Transverse colon (tissue), 4 donors: ENCODE measurements around the gene RHOBTB1. TPM values are rescaled to one million over a fixed set of nuclear protein-coding genes. Genes with fewer than 3 reads are reported as not detected.

Experiments used
- DNase-seq: peaks from one replicate; pipeline ENCODE4 v3.0.0-alpha.2; 2019
- H3K27ac ChIP-seq, 4 donors: fragments of 200-600 bp; sonication (generic); 2 replicates each; pipeline ENCODE4 v1.5.1; 2016 to 2018; ENCODE audit warnings: inconsistent platforms in 4 of 4
- H3K27me3 ChIP-seq: fragments of 200-600 bp; sonication (generic); 2 replicates; pipeline ENCODE4 v1.5.1; 2017; ENCODE audit warnings: inconsistent platforms
- H3K36me3 ChIP-seq, 4 donors: fragments of 200-600 bp; sonication (generic); 2 replicates each; pipeline ENCODE4 v1.5.1; 2017 to 2019; ENCODE audit warnings: inconsistent platforms in 4 of 4
- H3K4me1 ChIP-seq, 4 donors: fragments of 200-600 bp; sonication (generic); 2 replicates each; pipeline ENCODE4 v1.5.1; 2017 to 2020; ENCODE audit warnings: inconsistent platforms in 4 of 4
- H3K4me3 ChIP-seq, 4 donors: fragments of 200-600 bp; sonication (generic); 1 replicate in 1 of 4; 2 replicates in 3 of 4; pipeline versions ENCODE4 v1.5.1 to v1.6.1; 2017 to 2019; ENCODE audit warnings: inconsistent platforms in 4 of 4
- H3K9me3 ChIP-seq, 2 donors: fragments of 200-600 bp; sonication (generic); 2 replicates each; pipeline ENCODE4 v1.5.1; 2017 to 2019; ENCODE audit warnings: inconsistent platforms in 2 of 2
- EP300 ChIP-seq: sonication (generic); formaldehyde crosslinking; IDR thresholded peaks from one replicate; pipeline ENCODE4 v1.6.1; 2017; ENCODE audit warnings: antibody characterized with exemption, low read depth
- POLR2A ChIP-seq: fragments of 450-650 bp; IDR thresholded peaks from one replicate; pipeline ENCODE4 v1.6.1; 2016; ENCODE audit warnings: antibody characterized with exemption, mild to moderate bottlenecking, moderate library complexity
- POLR2AphosphoS5 ChIP-seq, 3 donors: sonication (generic); formaldehyde crosslinking; IDR thresholded peaks; one replicate each; pipeline ENCODE4 v1.6.1; 2016; ENCODE audit warnings: antibody characterized with exemption in 3 of 3
- WGBS, 2 donors: methylation state at CpG; one replicate each; pipeline ENCODE4 v1.1.5; 2018; ENCODE audit warnings: low coverage in 1 of 2; 5-methylcytosine and 5-hydroxymethylcytosine counted together
- in situ Hi-C, 4 donors: fragments of 200-750 bp; cut with MboI; loops; one replicate each; pipeline versions ENCODE4 v1.15.0 to v1.15.1; 2017; ENCODE audit warnings: low sequenced_read_pairs in 3 of 4, low pct_ligation_motif_present in 1 of 4, low pct_unique_long_range_greater_than_20kb in 1 of 4
- intact Hi-C: fragments of 100-400 bp; cut with DNase I; formaldehyde crosslinking; loops from one replicate; pipeline ENCODE4 v1.15.1; 2023; ENCODE audit warnings: low total_unique reads
- total RNA-seq, 4 donors: library from RNA; depleted of rRNA; stranded (reverse); fragments of >200 nt; gene quantifications; one replicate each; pipeline ENCODE4 v1.1.0, GENCODE V29; 2016
- TF ChIP-seq, protein P1 (sequence below), 5 experiments: fragments of 200-600 bp in 3 of 5; fragments of 450-650 bp in 2 of 5; sonication (generic) in 3 of 5; IDR thresholded peaks; 1 replicate in 2 of 5; 2 replicates in 3 of 5; pipeline ENCODE4 v1.5.1; 2016 to 2017; ENCODE audit warnings: antibody characterized with exemption in 5 of 5, inconsistent platforms in 3 of 5, mild to moderate bottlenecking in 2 of 5, moderate library complexity in 1 of 5

Gene RHOBTB1
- total RNA-seq, 4 donors from 2014 or later = 4.0 to 13.1 (median 9.0) TPM

DNA sequence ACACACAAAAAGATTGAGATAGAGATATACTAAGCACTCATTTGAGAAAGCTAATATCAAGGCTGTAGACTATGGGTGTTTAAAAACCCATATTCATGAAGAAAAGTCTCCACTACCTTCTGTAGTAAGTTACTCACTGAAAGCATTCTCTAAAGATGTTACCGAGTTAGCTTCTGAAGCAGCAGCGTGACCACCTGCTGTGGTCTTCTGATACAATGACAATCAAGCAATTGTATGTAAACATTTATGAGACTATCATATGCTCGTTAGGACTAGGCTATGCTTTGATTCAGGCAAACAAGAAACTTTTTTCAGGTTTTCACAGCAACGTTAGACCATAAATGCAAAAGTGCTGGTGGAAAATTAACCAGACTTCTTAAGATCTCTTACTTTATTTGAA lies 11.2 kb downstream of the RHOBTB1 start:
- intact Hi-C loops = no loop called here
- Histone ChIP-seq H3K27me3 (no peaks in the 10 kb centered on the region), H3K4me1 (peaks cover 4 to 29% (median 10%) of the 10 kb centered on the region in 4 donors), H3K36me3 (no peaks in the 10 kb centered on the region), H3K27ac (no peak overlapping the region), H3K4me3 (no peak overlapping the region), H3K9me3 (no peaks in the 10 kb centered on the region)
- DNase-seq = no peak
- TF ChIP-seq POLR2A (no peak), EP300 (no peak), POLR2AphosphoS5 (IDR thresholded peaks at IDR 0.05) (no peak)
- TF ChIP-seq, protein P1, sequence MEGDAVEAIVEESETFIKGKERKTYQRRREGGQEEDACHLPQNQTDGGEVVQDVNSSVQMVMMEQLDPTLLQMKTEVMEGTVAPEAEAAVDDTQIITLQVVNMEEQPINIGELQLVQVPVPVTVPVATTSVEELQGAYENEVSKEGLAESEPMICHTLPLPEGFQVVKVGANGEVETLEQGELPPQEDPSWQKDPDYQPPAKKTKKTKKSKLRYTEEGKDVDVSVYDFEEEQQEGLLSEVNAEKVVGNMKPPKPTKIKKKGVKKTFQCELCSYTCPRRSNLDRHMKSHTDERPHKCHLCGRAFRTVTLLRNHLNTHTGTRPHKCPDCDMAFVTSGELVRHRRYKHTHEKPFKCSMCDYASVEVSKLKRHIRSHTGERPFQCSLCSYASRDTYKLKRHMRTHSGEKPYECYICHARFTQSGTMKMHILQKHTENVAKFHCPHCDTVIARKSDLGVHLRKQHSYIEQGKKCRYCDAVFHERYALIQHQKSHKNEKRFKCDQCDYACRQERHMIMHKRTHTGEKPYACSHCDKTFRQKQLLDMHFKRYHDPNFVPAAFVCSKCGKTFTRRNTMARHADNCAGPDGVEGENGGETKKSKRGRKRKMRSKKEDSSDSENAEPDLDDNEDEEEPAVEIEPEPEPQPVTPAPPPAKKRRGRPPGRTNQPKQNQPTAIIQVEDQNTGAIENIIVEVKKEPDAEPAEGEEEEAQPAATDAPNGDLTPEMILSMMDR (IDR thresholded peaks at IDR 0.05) = no peak
- in situ Hi-C loops = no loop called here
- 41 to 46% methylated on average over 4 of the region's 4 CpGs for WGBS, 2 donors

DNA sequence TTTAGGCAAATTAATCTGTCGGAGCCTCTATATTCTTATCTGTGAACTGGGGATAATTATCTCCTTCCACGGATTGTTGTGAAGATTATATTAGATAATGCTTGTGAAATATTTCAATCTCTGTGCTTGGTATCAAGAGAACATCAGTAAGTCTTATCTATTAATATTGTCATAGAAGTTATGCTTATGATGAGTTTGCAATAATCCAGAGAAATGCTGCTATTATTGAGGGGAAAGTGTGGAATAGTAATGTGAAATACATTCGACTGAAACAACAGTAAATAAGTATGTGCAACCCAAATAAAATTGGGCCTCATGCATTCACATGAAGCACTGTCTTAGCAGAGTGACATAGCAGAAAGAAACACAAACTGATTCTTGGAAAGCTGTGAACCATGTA lies 13.7 kb downstream of the RHOBTB1 start:
- intact Hi-C loops = no loop called here
- H3K36me3 ChIP-seq = no peaks in the 10 kb centered on the region
- 77 to 83% methylated on average over 3 of the region's 3 CpGs for WGBS, 2 donors
- in situ Hi-C loops = no loop called here
- no peak overlapping the region for H3K27ac ChIP-seq
- no peak overlapping the region for H3K4me3 ChIP-seq
- no peaks in the 10 kb centered on the region for H3K27me3 ChIP-seq
- peaks cover 0 to 17% (median 0%) of the 10 kb centered on the region in 4 donors for H3K4me1 ChIP-seq
- TF ChIP-seq, protein P1 (IDR thresholded peaks at IDR 0.05) = no peak
- TF ChIP-seq EP300 (no peak), POLR2A (no peak), POLR2AphosphoS5 (IDR thresholded peaks at IDR 0.05) (no peak)
- no peaks in the 10 kb centered on the region for H3K9me3 ChIP-seq
- no peak for DNase-seq

DNA sequence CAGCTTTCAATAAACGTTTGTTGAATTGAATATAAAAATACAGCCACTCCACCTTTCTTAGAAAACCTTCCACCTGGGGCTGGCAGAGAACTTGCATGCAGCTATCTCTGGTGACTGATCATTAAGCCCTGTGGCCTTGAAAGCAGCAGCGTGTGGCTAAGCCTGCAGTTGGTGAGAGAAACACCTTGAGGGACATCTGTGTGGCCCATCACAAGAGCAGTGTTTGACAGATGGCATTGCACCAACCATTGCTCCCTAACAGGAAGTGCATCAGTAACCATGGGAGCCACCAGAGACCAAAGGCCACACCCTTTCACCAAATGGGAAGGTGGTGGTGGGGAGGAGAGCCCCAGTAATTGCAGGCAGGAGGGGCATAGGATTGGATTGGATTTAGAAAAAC lies 22.4 kb downstream of the RHOBTB1 start:
- WGBS, 2 donors = 64% methylated on average over 2 of the region's 2 CpGs; no CpG with 5 or more reads in 1 of the 2 donors
- Histone ChIP-seq H3K4me1 (peaks cover 0 to 5% (median 2%) of the 10 kb centered on the region in 4 donors), H3K9me3 (no peaks in the 10 kb centered on the region)

DNA sequence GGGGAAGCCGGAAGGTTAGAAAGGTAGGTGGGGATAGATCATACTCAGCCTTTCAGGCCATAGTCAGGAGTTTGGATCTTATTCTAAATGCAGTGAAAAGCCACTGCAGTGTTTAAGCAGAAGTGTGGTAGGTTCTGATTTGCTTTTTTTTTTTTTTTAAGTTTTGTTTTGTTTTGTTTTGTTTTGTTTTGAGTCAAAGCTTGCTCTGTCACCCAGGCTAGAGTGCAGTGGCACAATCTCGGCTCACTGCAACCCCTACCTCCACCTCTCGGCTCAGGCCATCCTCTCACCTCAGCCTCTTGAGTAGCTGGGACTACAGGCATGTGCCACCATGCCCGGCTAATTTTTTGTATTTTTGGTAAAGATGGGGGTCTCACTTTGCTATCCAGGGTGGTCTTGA lies 23.5 kb downstream of the RHOBTB1 start:
- Histone ChIP-seq H3K27ac (no peak overlapping the region), H3K4me1 (peaks cover 0 to 5% (median 2%) of the 10 kb centered on the region in 4 donors), H3K9me3 (no peaks in the 10 kb centered on the region), H3K36me3 (peaks cover 0 to 3% (median 0%) of the 10 kb centered on the region in 4 donors), H3K4me3 (no peak overlapping the region), H3K27me3 (no peaks in the 10 kb centered on the region)
- no peak for DNase-seq
- in situ Hi-C loops (no loop called here), intact Hi-C loops (no loop called here)
- 76 to 94% methylated on average over 3 to 4 of the region's 4 CpGs for WGBS, 2 donors
- TF ChIP-seq EP300 = no peak
- no peak for TF ChIP-seq POLR2AphosphoS5 (IDR thresholded peaks at IDR 0.05)
- no peak for TF ChIP-seq POLR2A
- TF ChIP-seq, protein P1 (IDR thresholded peaks at IDR 0.05) = no peak

More for the DNA sequence above, 22.4 kb downstream of the RHOBTB1 start:
- Histone ChIP-seq H3K27me3 (no peaks in the 10 kb centered on the region), H3K27ac (no peak overlapping the region), H3K36me3 (peaks cover 0 to 3% (median 0%) of the 10 kb centered on the region in 4 donors), H3K4me3 (no peak overlapping the region)
- no peak for DNase-seq
- in situ Hi-C loops = no loop called here
- intact Hi-C loops = no loop called here
- TF ChIP-seq POLR2AphosphoS5 (IDR thresholded peaks at IDR 0.05) (no peak), POLR2A (no peak), EP300 (no peak)
- TF ChIP-seq, protein P1 (IDR thresholded peaks at IDR 0.05) = no peak
